Measurements from ENCODE around the gene TMEM154. TPM values are rescaled to one million over a fixed set of nuclear protein-coding genes. Genes with fewer than 3 reads are reported as not detected.

TMEM154 gene
- total RNA-seq, 1 experiment from 2014 or later = 34.5 TPM

- CTCF ChIA-PET = no interaction called here
- Histone ChIP-seq H3K4me2 (no peak overlapping the region), H4K20me1 (ENCODE audit: insufficient read depth) (no peaks in the 10 kb centered on the region), H3K79me2 (ENCODE audit: low read depth) (no peaks in the 10 kb centered on the region), H2AFZ (no peak overlapping the region), H3K27ac (no peak overlapping the region), H3K9me2 (ENCODE audit: insufficient read depth) (no peaks in the 10 kb centered on the region), H3F3A (ENCODE audit: insufficient read depth, low read depth) (peaks cover 10% of the 10 kb centered on the region; the same call in 1 of the 2 replicates), H3K9me3 (ENCODE audit: insufficient read depth, low read depth) (no peaks in the 10 kb centered on the region), H3K27me3 (ENCODE audit: insufficient read depth, low read depth) (no peaks in the 10 kb centered on the region), H3K36me3 (ENCODE audit: low read depth) (no peaks in the 10 kb centered on the region), H3K4me1 (replicated peaks; ENCODE audit: insufficient read depth) (peaks cover 16% of the 10 kb centered on the region; the same call in 1 of the 2 replicates), H3K4me3 (no peak overlapping the region)
- BruUV-seq (replicated peaks) = no TSS peak
- no peak for TF ChIP-seq EZH2 (IDR thresholded peaks at IDR 0.05; ENCODE audit: low read depth)
- no peak for TF ChIP-seq CTCF (conservative IDR thresholded peaks at IDR 0.05)
- intact Hi-C loops (cut with micrococcal nuclease; ENCODE audit: unreplicated experiment) = no loop called here
- DNase-seq = no peak
- POLR2A ChIA-PET (ENCODE audit: unreplicated experiment) = no interaction called here
Measured at GRCh38 chr4:152591396-152591795, 88.4 kb downstream of the TMEM154 start.

- 0 out of 2 replicates have a peak overlapping the region, but pooled peaks have one; percentile 1 for H2AFZ ChIP-seq
Measured at GRCh38 chr4:152590179-152591031, 89.4 kb downstream of the TMEM154 start.

GRCh38 chr4:152588869-152589268 lies 90.9 kb downstream of the TMEM154 start:
- CTCF ChIA-PET = no interaction called here
- no peaks in the 10 kb centered on the region for H3K9me3 ChIP-seq (ENCODE audit: insufficient read depth, low read depth)
- BruUV-seq (replicated peaks) = no TSS peak
- peaks cover 10% of the 10 kb centered on the region; the same call in 1 of the 2 replicates for H3F3A ChIP-seq (ENCODE audit: insufficient read depth, low read depth)
- H3K27ac ChIP-seq = no peak overlapping the region
- no peaks in the 10 kb centered on the region for H3K79me2 ChIP-seq (ENCODE audit: low read depth)
- H3K4me1 ChIP-seq (replicated peaks; ENCODE audit: insufficient read depth) = peaks cover 16% of the 10 kb centered on the region; the same call in 1 of the 2 replicates
- H3K36me3 ChIP-seq (ENCODE audit: low read depth) = no peaks in the 10 kb centered on the region
- no peak for TF ChIP-seq EZH2 (IDR thresholded peaks at IDR 0.05; ENCODE audit: low read depth)
- no peak for TF ChIP-seq CTCF (conservative IDR thresholded peaks at IDR 0.05)
- no peak overlapping the region for H3K4me2 ChIP-seq
- no peaks in the 10 kb centered on the region for H4K20me1 ChIP-seq (ENCODE audit: insufficient read depth)
- H3K4me3 ChIP-seq = no peak overlapping the region
- DNase-seq = no peak
- intact Hi-C loops (cut with micrococcal nuclease; ENCODE audit: unreplicated experiment) = no loop called here
- no peaks in the 10 kb centered on the region for H3K27me3 ChIP-seq (ENCODE audit: insufficient read depth, low read depth)
- H3K9me2 ChIP-seq (ENCODE audit: insufficient read depth) = no peaks in the 10 kb centered on the region
- no peak overlapping the region for H2AFZ ChIP-seq
- POLR2A ChIA-PET (ENCODE audit: unreplicated experiment) = interaction anchor here (0.9 kb wide), 1 partner anchor 15 kb away, joined by 9 read pairs; no protein-coding TSS in a partner anchor

More at GRCh38 chr4:152590179-152591031, 89.4 kb downstream of the TMEM154 start:
- no peaks in the 10 kb centered on the region for H4K20me1 ChIP-seq (ENCODE audit: insufficient read depth)
- no peaks in the 10 kb centered on the region for H3K9me2 ChIP-seq (ENCODE audit: insufficient read depth)
- H3K4me3 ChIP-seq = no peak overlapping the region
- CTCF ChIA-PET = no interaction called here
- peaks cover 10% of the 10 kb centered on the region; the same call in 1 of the 2 replicates for H3F3A ChIP-seq (ENCODE audit: insufficient read depth, low read depth)
- POLR2A ChIA-PET (ENCODE audit: unreplicated experiment) = interaction anchor here (0.6 to 0.8 kb wide), 2 partner anchors 55 to 189 kb away, joined by 5 to 12 read pairs; partner anchors contain the start of genes FBXW7 and TIGD4
- H3K36me3 ChIP-seq (ENCODE audit: low read depth) = no peaks in the 10 kb centered on the region
- no peaks in the 10 kb centered on the region for H3K9me3 ChIP-seq (ENCODE audit: insufficient read depth, low read depth)
- peaks cover 16% of the 10 kb centered on the region; the same call in 1 of the 2 replicates for H3K4me1 ChIP-seq (replicated peaks; ENCODE audit: insufficient read depth)
- TF ChIP-seq EZH2 (IDR thresholded peaks at IDR 0.05; ENCODE audit: low read depth) = no peak
- TF ChIP-seq CTCF (conservative IDR thresholded peaks at IDR 0.05) = no peak
- no peaks in the 10 kb centered on the region for H3K79me2 ChIP-seq (ENCODE audit: low read depth)
- BruUV-seq (replicated peaks) = no TSS peak
- intact Hi-C loops (cut with micrococcal nuclease; ENCODE audit: unreplicated experiment) = loop anchor here (1.0 kb wide), 1 partner anchor 18 kb away; no protein-coding TSS in a partner anchor
- DNase-seq = peak; percentile 44 to 76
- no peaks in the 10 kb centered on the region for H3K27me3 ChIP-seq (ENCODE audit: insufficient read depth, low read depth)
- no peak overlapping the region for H3K27ac ChIP-seq
- peak overlapping the region; percentile 41; the same call in 1 of the 2 replicates for H3K4me2 ChIP-seq
